K562 (cell line): ENCODE measurements around the gene HEATR3. TPM values are rescaled to one million over a fixed set of nuclear protein-coding genes. Genes with fewer than 3 reads are reported as not detected.

ENCODE experiments used
- ATAC-seq: fragments of 200-7000 bp; cut with Tn5 transposase; 3 replicates; pipeline ENCODE4 v1.9.1; 2020; ENCODE audit warnings: moderate library complexity
- BruUV-seq: library from RNA; stranded (reverse); fragments of 400-500 nt; replicated peaks from 2 replicates; lab custom pipeline; 2021; lab: Mats Ljungman, UMichigan
- CTCF ChIA-PET: fragments of 300-600 bp; formaldehyde crosslinking; extraction: SDS; loops from one replicate; lab custom pipeline; 2021; ENCODE audit warnings: low intra/inter-chr PET ratio; lab: Yijun Ruan, JAX
- POLR2A ChIA-PET: fragments of 300-600, 350-650 bp; sonication (Branson Sonifier 250); formaldehyde crosslinking; extraction: SDS; loops from one replicate; lab custom pipeline; 2021; ENCODE audit warnings: antibody characterized with exemption, inconsistent platforms; lab: Yijun Ruan, JAX
- DNase-seq, 4 experiments: peaks; one replicate each; pipeline versions ENCODE4 v3.0.0 to v3.0.0-alpha.2; 2011 to 2018; ENCODE audit warnings: low spot score in 3 of 4, mixed read lengths in 3 of 4; ENCODE audit errors: extremely low read depth in 1 of 4
- FAIRE-seq: peaks from 2 replicates; lab custom pipeline; 2011; peaks lifted over from hg19 to GRCh38; lab: Jason Lieb, UNC
- H2AFZ ChIP-seq: 2 replicates; pipeline ENCODE4 v1.6.0; 2011; ENCODE audit warnings: low read depth, low read length, control low read depth, inconsistent platforms
- H3K27ac ChIP-seq: fragments of 200-600 bp; 3 replicates; pipeline ENCODE4 v1.8.0; 2011; ENCODE audit warnings: low read depth, mild to moderate bottlenecking, control low read depth, inconsistent platforms, low read length, moderate library complexity, mixed read lengths; ENCODE audit errors: extremely low read depth
- H3K27me3 ChIP-seq, 2 experiments: fragments of 300-600 bp in 1 of 2; 2 replicates in 1 of 2; 3 replicates in 1 of 2; pipeline versions ENCODE4 v1.6.0 to v1.8.0; 2011; ENCODE audit warnings: inconsistent platforms in 2 of 2, low read length in 2 of 2, mild to moderate bottlenecking in 1 of 2, mixed read lengths in 1 of 2, moderate library complexity in 1 of 2; ENCODE audit not compliant: control insufficient read depth in 2 of 2, insufficient read depth in 2 of 2
- H3K36me3 ChIP-seq: fragments of 300-600 bp; 3 replicates; pipeline ENCODE4 v1.8.0; 2011; ENCODE audit warnings: mild to moderate bottlenecking, low read length, inconsistent platforms; ENCODE audit not compliant: control insufficient read depth, insufficient read depth
- H3K4me1 ChIP-seq, 2 experiments: fragments of 200-600 bp in 1 of 2; replicated peaks in 1 of 2; 2 replicates in 1 of 2; 3 replicates in 1 of 2; pipeline versions ENCODE4 v1.5.1 to v1.8.0; 2011; ENCODE audit warnings: inconsistent platforms in 2 of 2, low read length in 2 of 2, mild to moderate bottlenecking in 1 of 2, mixed read lengths in 1 of 2, moderate library complexity in 1 of 2; ENCODE audit not compliant: control insufficient read depth in 2 of 2, insufficient read depth in 2 of 2
- H3K4me2 ChIP-seq: 2 replicates; pipeline ENCODE4 v1.6.1; 2011; ENCODE audit warnings: low read length, control low read depth, inconsistent platforms, mixed read lengths; ENCODE audit not compliant: insufficient read depth
- H3K4me3 ChIP-seq: fragments of 200-600 bp; sonication (generic), shearing (Covaris generic); 2 replicates; pipeline ENCODE4 v1.5.1; 2016; ENCODE audit warnings: control low read depth, inconsistent platforms
- H3K79me2 ChIP-seq: fragments of 200-600 bp; 3 replicates; pipeline ENCODE4 v1.8.0; 2011; ENCODE audit warnings: low read length, inconsistent platforms; ENCODE audit not compliant: control insufficient read depth, insufficient read depth
- H3K9ac ChIP-seq, 2 experiments: 2 replicates each; pipeline versions ENCODE4 v1.6.0 to v1.6.1; 2011; ENCODE audit warnings: low read depth in 2 of 2, low read length in 2 of 2, control low read depth in 1 of 2, inconsistent platforms in 1 of 2, mild to moderate bottlenecking in 1 of 2, mixed read lengths in 1 of 2; ENCODE audit not compliant: insufficient read depth in 1 of 2
- H3K9me1 ChIP-seq: one replicate; pipeline ENCODE4 v1.6.0; 2011; ENCODE audit warnings: inconsistent platforms, mild to moderate bottlenecking, low read length, moderate library complexity; ENCODE audit not compliant: control insufficient read depth, insufficient read depth
- H3K9me3 ChIP-seq: replicated peaks from 2 replicates; pipeline ENCODE4 v1.5.1; 2011; ENCODE audit warnings: low read depth, low read length, inconsistent platforms; ENCODE audit not compliant: control insufficient read depth, insufficient read depth
- H4K20me1 ChIP-seq: replicated peaks from 2 replicates; pipeline ENCODE4 v1.6.1; 2011; ENCODE audit warnings: low read length, inconsistent platforms, mixed read lengths; ENCODE audit not compliant: control insufficient read depth, insufficient read depth
- CBFA2T3 ChIP-seq: fragments of 450-650 bp; IDR thresholded peaks from 2 replicates; pipeline ENCODE4 v1.6.1; 2017
- CXXC5 ChIP-seq: fragments of 250-450 bp; sonication (Bioruptor Pico); IDR thresholded peaks from 2 replicates; pipeline ENCODE4 v1.8.0; 2022; ENCODE audit warnings: inconsistent platforms, mild to moderate bottlenecking, moderate library complexity
- DDX20 ChIP-seq: fragments of 450-650 bp; IDR thresholded peaks from 2 replicates; pipeline ENCODE4 v1.6.1; 2016; ENCODE audit warnings: missing genetic modification characterization, low read depth, mild to moderate bottlenecking, missing compliant biosample characterization, moderate library complexity
- FOXA3 ChIP-seq, 2 experiments: fragments of 450-650 bp in 1 of 2; sonication (generic) in 1 of 2; formaldehyde crosslinking; IDR thresholded peaks in 1 of 2; conservative IDR thresholded peaks in 1 of 2; 2 replicates each; pipeline versions ENCODE4 v1.4.0 to v1.8.0; 2020 to 2022; ENCODE audit warnings: mild to moderate bottlenecking in 2 of 2, missing genetic modification reagents in 1 of 2
- GABPB1 ChIP-seq: sonication (generic); formaldehyde crosslinking; IDR thresholded peaks from 2 replicates; pipeline ENCODE4 v1.8.0; 2022; ENCODE audit warnings: mild to moderate bottlenecking, missing genetic modification reagents
- L3MBTL2 ChIP-seq: fragments of 450-650 bp; IDR thresholded peaks from 2 replicates; pipeline ENCODE4 v1.6.1; 2016; ENCODE audit warnings: mild to moderate bottlenecking, moderate library complexity
- MBD1 ChIP-seq: fragments of 250-450 bp; sonication (Bioruptor Pico); IDR thresholded peaks from 2 replicates; pipeline ENCODE4 v1.8.0; 2022; ENCODE audit warnings: inconsistent platforms
- MCM3 ChIP-seq: fragments of 450-650 bp; IDR thresholded peaks from 2 replicates; pipeline ENCODE4 v1.6.1; 2016
- MTA3 ChIP-seq: fragments of 450-650 bp; formaldehyde crosslinking; IDR thresholded peaks from 2 replicates; pipeline ENCODE4 v1.6.1; 2017; ENCODE audit warnings: mild to moderate bottlenecking, borderline replicate concordance
- RBM22 ChIP-seq: fragments of 200-400 bp; formaldehyde crosslinking; IDR thresholded peaks from 2 replicates; pipeline ENCODE4 v1.6.1; 2018; ENCODE audit warnings: low read length, low read depth; ENCODE audit not compliant: poor library complexity, severe bottlenecking
- SREBF1 ChIP-seq: fragments of 150-350 bp; IDR thresholded peaks from 2 replicates; pipeline ENCODE4 v1.6.1; 2014; ENCODE audit warnings: antibody characterized with exemption, low read depth, low read length, borderline replicate concordance
- ZFX ChIP-seq: sonication (generic); formaldehyde crosslinking; IDR thresholded peaks from 2 replicates; pipeline ENCODE4 v1.8.0; 2022; ENCODE audit warnings: mild to moderate bottlenecking, missing genetic modification reagents, moderate library complexity
- ZNF124 ChIP-seq: sonication (generic); formaldehyde crosslinking; IDR thresholded peaks from 2 replicates; pipeline ENCODE4 v1.8.1; 2022; ENCODE audit warnings: missing genetic modification reagents
- ZNF280A ChIP-seq: fragments of 450-650 bp; IDR thresholded peaks from 2 replicates; pipeline ENCODE4 v1.6.1; 2018; ENCODE audit warnings: mild to moderate bottlenecking, low read depth; ENCODE audit not compliant: partially characterized antibody
- ZNF780A ChIP-seq: fragments of 250-450 bp; sonication (Bioruptor Pico); IDR thresholded peaks from 2 replicates; pipeline ENCODE4 v1.5.0; 2021; ENCODE audit warnings: mild to moderate bottlenecking
- ZZZ3 ChIP-seq: fragments of 450-650 bp; IDR thresholded peaks from 2 replicates; pipeline ENCODE4 v1.6.1; 2016; ENCODE audit warnings: antibody characterized with exemption, mild to moderate bottlenecking, moderate library complexity
- WGBS: fragments of 100-300 bp; shearing (Covaris generic); methylation state at CpG from one replicate; pipeline ENCODE4 v1.1.6; 2016; ENCODE audit warnings: low coverage, mixed read lengths; ENCODE audit not compliant: insufficient coverage; ENCODE audit errors: missing lambda C conversion rate; 5-methylcytosine and 5-hydroxymethylcytosine counted together
- in situ Hi-C: fragments of 300-500 bp; cut with MboI; formaldehyde crosslinking; loops from 4 replicates; pipeline ENCODE4 v1.15.0; 2018; ENCODE audit warnings: inconsistent platforms, mixed read lengths
- intact Hi-C: fragments of 100-400 bp; cut with micrococcal nuclease; formaldehyde crosslinking; loops from 2 replicates; pipeline ENCODE4 v1.14.2; 2022
- polyA plus RNA-seq, 8 experiments: library from polyadenylated mRNA; depleted of rRNA in 4 of 8; stranded (reverse) in 5 of 8; unstranded in 3 of 8; fragments of >200 nt; fragmentation: Nextera tagmentation in 2 of 8; fragmentation: Illumina TruSeq in 1 of 8; extraction: Ambion mirVana in 2 of 8; extraction: Trizol in 1 of 8; gene quantifications; 2 replicates each; pipeline versions ENCODE4 v1.2.1 to v1.2.3, GENCODE V29; 2011 to 2014; ENCODE audit warnings: inconsistent platforms in 1 of 8, missing spikeins in 1 of 8
- total RNA-seq, 7 experiments: library from RNA; depleted of rRNA in 6 of 7; stranded (reverse); fragments of >200 nt in 6 of 7; fragmentation: Illumina TruSeq in 2 of 7; extraction: Trizol in 2 of 7; gene quantifications; 2 replicates each; pipeline versions ENCODE4 v1.2.1 to v1.2.3, GENCODE V29; 2011 to 2021; ENCODE audit warnings: low replicate concordance in 1 of 7
- TF ChIP-seq, protein P1 (sequence below): fragments of 250-450 bp; sonication (Bioruptor Pico); IDR thresholded peaks from 2 replicates; pipeline ENCODE4 v1.5.0; 2021
- TF ChIP-seq, protein P2 (sequence below): IDR thresholded peaks from 2 replicates; pipeline ENCODE4 v1.6.1; 2014; ENCODE audit warnings: antibody characterized with exemption

Gene HEATR3
- total and polyA plus RNA-seq, 9 of the 15 experiments (the other 6 are each of a cell fraction or from before 2014, with no cell fraction given): 1.7 to 30.2 (median 18.8) TPM

DNA sequence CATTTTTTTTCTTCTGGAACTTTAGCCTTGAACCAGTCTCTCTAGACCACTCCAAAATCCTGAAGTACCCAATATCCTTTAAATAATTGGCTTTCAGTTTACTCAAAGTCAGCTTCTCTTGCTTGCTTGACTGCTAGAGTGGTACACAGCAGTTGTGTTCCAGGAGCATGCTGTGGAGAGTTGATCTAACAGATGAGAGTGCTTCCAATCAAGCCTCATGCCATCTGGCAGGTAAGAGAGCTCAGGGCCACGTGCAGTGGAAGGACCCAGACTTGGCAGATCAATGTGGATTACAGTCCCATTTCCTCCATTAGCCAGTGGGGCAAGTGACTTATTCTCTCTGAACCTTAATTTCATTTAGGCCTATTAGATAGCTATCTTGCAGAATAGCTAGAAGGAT lies 25.1 kb upstream of the HEATR3 start:
- Histone ChIP-seq H3K27me3 (peaks cover 7 to 10% of the 10 kb centered on the region in 2 experiments; a peak in 4 of 5 replicates), H3K9me1 (no peaks in the 10 kb centered on the region), H3K4me1 (peaks cover 0 to 4% of the 10 kb centered on the region in 2 experiments; a peak in 3 of 5 replicates), H4K20me1 (no peaks in the 10 kb centered on the region), H2AFZ (no peak overlapping the region), H3K4me3 (no peak overlapping the region), H3K79me2 (no peaks in the 10 kb centered on the region), H3K4me2 (no peak overlapping the region), H3K27ac (no peak overlapping the region), H3K9me3 (no peaks in the 10 kb centered on the region), H3K9ac (no peak overlapping the region), H3K36me3 (peaks cover 6% of the 10 kb centered on the region; the same call in 1 of the 3 replicates)
- no peak for FAIRE-seq
- intact Hi-C loops (no loop called here), in situ Hi-C loops (no loop called here)
- CTCF ChIA-PET: no interaction called here
- 13% methylated on average over 1 of the region's 1 CpG for WGBS
- POLR2A ChIA-PET: interaction anchor here (0.9 kb wide), 1 partner anchor 9 kb away, joined by 3 read pairs; no protein-coding TSS in a partner anchor
- BruUV-seq: no TSS peak
- no peak for ATAC-seq
- no peak for DNase-seq
- no peak for TF ChIP-seq ZNF280A
- no peak for TF ChIP-seq RBM22
- TF ChIP-seq L3MBTL2: no peak
- no peak for TF ChIP-seq DDX20 (tag)
- no peak for TF ChIP-seq MBD1 (CRISPR knock-in tag)
- no peak for TF ChIP-seq GABPB1 (CRISPR knock-in tag)
- TF ChIP-seq, protein P1, sequence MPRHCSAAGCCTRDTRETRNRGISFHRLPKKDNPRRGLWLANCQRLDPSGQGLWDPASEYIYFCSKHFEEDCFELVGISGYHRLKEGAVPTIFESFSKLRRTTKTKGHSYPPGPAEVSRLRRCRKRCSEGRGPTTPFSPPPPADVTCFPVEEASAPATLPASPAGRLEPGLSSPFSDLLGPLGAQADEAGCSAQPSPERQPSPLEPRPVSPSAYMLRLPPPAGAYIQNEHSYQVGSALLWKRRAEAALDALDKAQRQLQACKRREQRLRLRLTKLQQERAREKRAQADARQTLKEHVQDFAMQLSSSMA (CRISPR knock-in tag): no peak
- no peak for TF ChIP-seq ZNF124 (CRISPR knock-in tag)
- TF ChIP-seq, protein P2, sequence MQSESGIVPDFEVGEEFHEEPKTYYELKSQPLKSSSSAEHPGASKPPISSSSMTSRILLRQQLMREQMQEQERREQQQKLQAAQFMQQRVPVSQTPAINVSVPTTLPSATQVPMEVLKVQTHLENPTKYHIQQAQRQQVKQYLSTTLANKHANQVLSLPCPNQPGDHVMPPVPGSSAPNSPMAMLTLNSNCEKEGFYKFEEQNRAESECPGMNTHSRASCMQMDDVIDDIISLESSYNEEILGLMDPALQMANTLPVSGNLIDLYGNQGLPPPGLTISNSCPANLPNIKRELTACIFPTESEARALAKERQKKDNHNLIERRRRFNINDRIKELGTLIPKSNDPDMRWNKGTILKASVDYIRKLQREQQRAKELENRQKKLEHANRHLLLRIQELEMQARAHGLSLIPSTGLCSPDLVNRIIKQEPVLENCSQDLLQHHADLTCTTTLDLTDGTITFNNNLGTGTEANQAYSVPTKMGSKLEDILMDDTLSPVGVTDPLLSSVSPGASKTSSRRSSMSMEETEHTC: no peak
- TF ChIP-seq SREBF1: no peak
- TF ChIP-seq ZZZ3: no peak
- TF ChIP-seq ZFX (CRISPR knock-in tag): no peak
- no peak for TF ChIP-seq ZNF780A (CRISPR knock-in tag)
- TF ChIP-seq FOXA3 (CRISPR knock-in tag; conservative IDR thresholded peaks at IDR 0.05 in 1 of 2, IDR thresholded peaks at IDR 0.05 in 1 of 2): no peak
- TF ChIP-seq MTA3: no peak
- TF ChIP-seq CXXC5 (CRISPR knock-in tag): no peak
- no peak for TF ChIP-seq MCM3
- TF ChIP-seq CBFA2T3: no peak
